GM23338 (cell line): ENCODE results near the gene DDX54.

Experiments used
- CTCF ChIP-seq, 2 experiments: fragments of 200-600 bp in 1 of 2; sonication (generic) in 1 of 2; conservative IDR thresholded peaks; 2 replicates each; pipeline versions ENCODE4 v1.5.1 to v1.6.1; 2016 to 2017; ENCODE audit warnings: antibody characterized with exemption in 2 of 2, low read depth in 2 of 2, mild to moderate bottlenecking in 2 of 2, moderate library complexity in 1 of 2
- POLR2AphosphoS5 ChIP-seq: IDR thresholded peaks from 2 replicates; pipeline ENCODE4 v1.6.1; 2016; ENCODE audit warnings: antibody characterized with exemption, low read depth
- REST ChIP-seq: IDR thresholded peaks from one replicate; pipeline ENCODE4 v1.6.1; 2018; ENCODE audit warnings: antibody characterized with exemption; ENCODE audit not compliant: unreplicated experiment

GRCh38 chr12:113154351-113154973, 30.8 kb downstream of the DDX54 start:
- TF ChIP-seq CTCF (conservative IDR thresholded peaks at IDR 0.05; ENCODE audit: low read depth in 2 of 2) (no peak), POLR2AphosphoS5 (peak; percentile 66), REST (no peak)
